ENCODE results near the gene VSTM2B.

Gene VSTM2B

GRCh38 chr19:29581398-29581797, 55.6 kb downstream of the VSTM2B start:
- TF ChIP-seq, protein P1, sequence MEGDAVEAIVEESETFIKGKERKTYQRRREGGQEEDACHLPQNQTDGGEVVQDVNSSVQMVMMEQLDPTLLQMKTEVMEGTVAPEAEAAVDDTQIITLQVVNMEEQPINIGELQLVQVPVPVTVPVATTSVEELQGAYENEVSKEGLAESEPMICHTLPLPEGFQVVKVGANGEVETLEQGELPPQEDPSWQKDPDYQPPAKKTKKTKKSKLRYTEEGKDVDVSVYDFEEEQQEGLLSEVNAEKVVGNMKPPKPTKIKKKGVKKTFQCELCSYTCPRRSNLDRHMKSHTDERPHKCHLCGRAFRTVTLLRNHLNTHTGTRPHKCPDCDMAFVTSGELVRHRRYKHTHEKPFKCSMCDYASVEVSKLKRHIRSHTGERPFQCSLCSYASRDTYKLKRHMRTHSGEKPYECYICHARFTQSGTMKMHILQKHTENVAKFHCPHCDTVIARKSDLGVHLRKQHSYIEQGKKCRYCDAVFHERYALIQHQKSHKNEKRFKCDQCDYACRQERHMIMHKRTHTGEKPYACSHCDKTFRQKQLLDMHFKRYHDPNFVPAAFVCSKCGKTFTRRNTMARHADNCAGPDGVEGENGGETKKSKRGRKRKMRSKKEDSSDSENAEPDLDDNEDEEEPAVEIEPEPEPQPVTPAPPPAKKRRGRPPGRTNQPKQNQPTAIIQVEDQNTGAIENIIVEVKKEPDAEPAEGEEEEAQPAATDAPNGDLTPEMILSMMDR (IDR thresholded peaks at IDR 0.05) = no peak

DNA sequence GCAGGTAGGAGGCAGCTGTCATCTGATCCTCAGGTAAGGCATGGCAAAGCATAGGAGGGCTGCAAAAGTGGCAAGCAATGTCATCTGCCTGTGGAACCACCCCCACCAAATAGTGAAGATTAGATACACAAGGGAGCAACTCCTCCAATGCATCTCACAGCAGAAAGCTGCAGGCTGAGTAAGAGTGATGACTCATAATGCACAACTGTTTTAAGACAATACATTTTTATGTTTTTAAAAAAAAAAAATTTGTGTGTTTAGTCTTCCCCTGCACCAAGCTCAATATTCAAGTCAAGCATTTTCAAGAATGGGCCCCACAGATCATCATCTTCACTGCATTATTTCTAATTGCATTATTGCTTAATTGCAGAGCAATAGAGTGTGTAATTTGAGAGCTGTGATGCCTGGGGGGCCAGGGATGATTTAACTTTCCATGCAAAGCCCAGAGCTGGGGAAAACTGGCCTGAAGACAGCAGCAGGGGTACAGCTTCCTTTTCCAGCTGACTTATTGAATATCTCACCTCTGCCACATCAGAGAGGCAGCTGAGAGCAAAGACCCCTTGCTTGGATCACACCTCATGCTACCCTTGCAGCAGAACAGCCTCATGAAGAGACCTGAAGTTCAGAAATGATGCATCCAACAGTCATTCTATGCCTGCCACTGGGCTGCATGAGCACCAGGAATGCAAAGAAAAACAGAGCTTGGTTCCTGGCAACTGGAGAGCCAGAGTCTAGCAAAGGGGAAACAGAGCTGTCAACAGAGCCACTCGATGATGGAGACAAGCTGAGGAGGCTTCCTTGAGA, 57.6 kb downstream of the VSTM2B start:
- TF ChIP-seq, protein P1 (IDR thresholded peaks at IDR 0.05) = no peak

- TF ChIP-seq, protein P1 (IDR thresholded peaks at IDR 0.05) = no peak
Observed at GRCh38 chr19:29586401-29586800, 60.6 kb downstream of the VSTM2B start.

DNA sequence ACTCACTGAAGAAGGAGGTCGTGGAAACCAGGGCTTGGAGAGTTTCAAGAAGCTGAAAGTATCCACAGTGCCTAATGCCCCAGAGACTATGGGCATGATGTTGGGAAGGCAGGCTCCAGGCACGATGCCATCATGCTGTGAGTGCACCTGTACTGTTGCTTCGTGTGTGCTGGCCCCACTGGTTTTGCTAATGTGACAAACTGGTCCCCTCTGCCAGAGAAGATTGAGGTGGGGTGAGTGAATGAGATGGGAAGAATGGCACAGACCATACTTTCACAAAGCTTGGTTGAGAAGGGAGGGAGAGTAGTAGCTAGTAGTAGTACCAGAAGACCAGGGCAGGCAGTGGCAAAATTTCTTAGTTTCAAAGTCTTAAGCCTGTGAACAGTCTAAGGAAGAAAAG, 61.3 kb downstream of the VSTM2B start:
- TF ChIP-seq, protein P1 (IDR thresholded peaks at IDR 0.05) = no peak

DNA sequence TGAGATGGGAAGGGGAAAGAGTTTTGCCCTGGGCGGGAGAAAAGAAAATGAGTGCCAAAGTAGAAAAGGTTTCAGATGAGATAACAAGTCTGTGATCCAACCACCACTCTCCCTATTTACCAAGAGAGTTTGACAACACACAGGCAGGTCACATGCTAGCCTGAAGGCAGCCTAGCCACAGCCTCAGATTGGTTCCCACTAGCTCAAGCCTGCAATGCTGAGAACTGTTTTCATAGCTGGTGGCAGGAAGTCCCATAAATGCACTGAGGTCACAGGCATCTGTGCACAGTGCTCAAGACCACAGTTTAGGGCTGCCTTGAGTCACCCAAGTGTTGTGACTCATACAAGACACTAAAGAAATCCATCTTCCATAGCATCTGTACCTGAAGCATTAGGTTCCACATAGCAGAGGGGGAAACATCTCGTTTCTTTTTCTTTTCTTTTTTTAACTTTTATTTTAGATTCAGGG, 61.8 kb downstream of the VSTM2B start:
- TF ChIP-seq, protein P1 (IDR thresholded peaks at IDR 0.05) = no peak

- TF ChIP-seq, protein P1 (IDR thresholded peaks at IDR 0.05) = no peak
Observed at GRCh38 chr19:29588095-29588494, 62.3 kb downstream of the VSTM2B start.

GRCh38 chr19:29590278-29590677, 64.5 kb downstream of the VSTM2B start:
- TF ChIP-seq, protein P1 (IDR thresholded peaks at IDR 0.05) = no peak

Data from LNCAP (cell line).